HL-60 (cell line): ENCODE results near the gene RELB.

Experiments used
- CTCF ChIP-seq: IDR thresholded peaks from one replicate; pipeline ENCODE4 v1.5.1; 2011; ENCODE audit warnings: low read length, control low read depth, inconsistent platforms; ENCODE audit not compliant: insufficient read depth
- POLR2AphosphoS5 ChIP-seq: IDR thresholded peaks from 2 replicates; pipeline ENCODE4 v1.6.1; 2012; ENCODE audit warnings: low read depth

- no peak for TF ChIP-seq CTCF
- no peak for TF ChIP-seq POLR2AphosphoS5
These were observed 73.6 kb downstream of the RELB start for GRCh38 chr19:45074744-45075300.
